Measurements from ENCODE around the gene MRTFA. TPM values are rescaled to one million over a fixed set of nuclear protein-coding genes. Genes with fewer than 3 reads are reported as not detected.

Gene MRTFA
- total and polyA plus RNA-seq, 2 of the 13 experiments (the other 11 are each of a cell fraction or from before 2014, with no cell fraction given), result 2.4 to 8.2 TPM

- no peak for TF ChIP-seq ZNF639 (CRISPR knock-in tag; conservative IDR thresholded peaks at IDR 0.05)
- peak; percentile 55; the same call in 1 of the 2 replicates for TF ChIP-seq EHMT2 (IDR thresholded peaks at IDR 0.05; ENCODE audit: borderline replicate concordance, low read depth, low read length)
- peak; percentile 100 for TF ChIP-seq FOSL2 (CRISPR knock-in tag; IDR thresholded peaks at IDR 0.05)
- peak; percentile 71; the same call in 1 of the 2 replicates for TF ChIP-seq TFE3 (CRISPR knock-in tag; IDR thresholded peaks at IDR 0.05)
- peak; percentile 73; the same call in 1 of the 2 replicates for TF ChIP-seq RXRA (CRISPR knock-in tag; IDR thresholded peaks at IDR 0.05)
- TF ChIP-seq SKIL (CRISPR knock-in tag; IDR thresholded peaks at IDR 0.05; ENCODE audit: borderline replicate concordance), result peak; percentile 98
- TF ChIP-seq ZNF589 (CRISPR knock-in tag; conservative IDR thresholded peaks at IDR 0.05), result no peak
- TF ChIP-seq FOXA3 (CRISPR knock-in tag; IDR thresholded peaks at IDR 0.05), result peak; percentile 96
- TF ChIP-seq RBAK (CRISPR knock-in tag; IDR thresholded peaks at IDR 0.05), result 0 out of 2 replicates have a peak, but pooled peaks have one; percentile 48
- peak; percentile 99 for TF ChIP-seq ARID5B (CRISPR knock-in tag; IDR thresholded peaks at IDR 0.05)
- no peak for TF ChIP-seq ZNF607 (CRISPR knock-in tag; IDR thresholded peaks at IDR 0.05; ENCODE audit: borderline replicate concordance)
- TF ChIP-seq ZNF460 (CRISPR knock-in tag; IDR thresholded peaks at IDR 0.05; ENCODE audit: borderline replicate concordance), result no peak
- no peak for TF ChIP-seq NFRKB (IDR thresholded peaks at IDR 0.05)
- TF ChIP-seq PHF5A (CRISPR knock-in tag; IDR thresholded peaks at IDR 0.05; ENCODE audit: low read depth, unreplicated experiment), result peak; percentile 43
- TF ChIP-seq MAFF (IDR thresholded peaks at IDR 0.05; ENCODE audit: low read depth, low read length), result no peak
- TF ChIP-seq ELF4 (CRISPR knock-in tag; IDR thresholded peaks at IDR 0.05; ENCODE audit: borderline replicate concordance), result no peak
- TF ChIP-seq PRMT3 (CRISPR knock-in tag; IDR thresholded peaks at IDR 0.05; ENCODE audit: borderline replicate concordance, low read depth), result no peak
- peak; percentile 59; the same call in 1 of the 2 replicates for TF ChIP-seq ZBTB34 (CRISPR knock-in tag; IDR thresholded peaks at IDR 0.05)
Measured at GRCh38 chr22:40498420-40499208, 137.9 kb downstream of the MRTFA start (continued).

All from HepG2 (cell line).